H9 (cell line): ENCODE measurements around the gene FADS2. TPM values are rescaled to one million over a fixed set of nuclear protein-coding genes. Genes with fewer than 3 reads are reported as not detected.

Source experiments
- DNase-seq: peaks from one replicate; pipeline ENCODE4 v3.0.0-alpha.2; 2017
- H2AFZ ChIP-seq: one replicate; pipeline ENCODE4 v1.6.1; 2013; ENCODE audit warnings: mild to moderate bottlenecking, low read length, control low read depth, moderate library complexity
- H2AK5ac ChIP-seq: 2 replicates; pipeline ENCODE4 v1.6.1; 2013; ENCODE audit warnings: low read length, control low read depth, mixed read lengths; ENCODE audit not compliant: insufficient read length
- H2BK120ac ChIP-seq: one replicate; pipeline ENCODE4 v1.6.1; 2013; ENCODE audit warnings: low read depth, mild to moderate bottlenecking, low read length, control low read depth, inconsistent platforms; ENCODE audit not compliant: poor library complexity, severe bottlenecking
- H2BK12ac ChIP-seq: 2 replicates; pipeline ENCODE4 v1.6.1; 2013; ENCODE audit warnings: low read length, control low read depth, mixed read lengths, low read depth; ENCODE audit not compliant: insufficient read length
- H2BK15ac ChIP-seq: 2 replicates; pipeline ENCODE4 v1.6.1; 2013; ENCODE audit warnings: low read depth, low read length, control low read depth
- H2BK20ac ChIP-seq: one replicate; pipeline ENCODE4 v1.6.1; 2013; ENCODE audit warnings: low read depth, mild to moderate bottlenecking, low read length, control low read depth, inconsistent platforms; ENCODE audit not compliant: poor library complexity, severe bottlenecking
- H2BK5ac ChIP-seq: 2 replicates; pipeline ENCODE4 v1.6.1; 2013; ENCODE audit warnings: low read length, control low read depth, mixed read lengths; ENCODE audit not compliant: insufficient read length
- H3K14ac ChIP-seq: 2 replicates; pipeline ENCODE4 v1.6.1; 2013; ENCODE audit warnings: low read length, control low read depth; ENCODE audit not compliant: insufficient read depth
- H3K18ac ChIP-seq: 2 replicates; pipeline ENCODE4 v1.6.1; 2013; ENCODE audit warnings: low read depth, mild to moderate bottlenecking, mixed read lengths, low read length, control low read depth; ENCODE audit not compliant: insufficient read length
- H3K23ac ChIP-seq: 2 replicates; pipeline ENCODE4 v1.6.1; 2013; ENCODE audit warnings: low read length, control low read depth, mixed read lengths, low read depth; ENCODE audit not compliant: insufficient read length
- H3K23me2 ChIP-seq: 2 replicates; pipeline ENCODE4 v1.6.1; 2013; ENCODE audit warnings: low read depth, mild to moderate bottlenecking, mixed read lengths, low read length, control low read depth; ENCODE audit not compliant: insufficient read length, poor library complexity, severe bottlenecking
- H3K27ac ChIP-seq: 2 replicates; pipeline ENCODE4 v1.5.1; 2013; ENCODE audit warnings: low read length, control low read depth, mixed read lengths, low read depth; ENCODE audit not compliant: insufficient read length
- H3K27me3 ChIP-seq: 2 replicates; pipeline ENCODE4 v1.6.1; 2013; ENCODE audit warnings: low read length, control low read depth, inconsistent platforms; ENCODE audit not compliant: insufficient read depth
- H3K4ac ChIP-seq: 2 replicates; pipeline ENCODE4 v1.6.1; 2013; ENCODE audit warnings: low read depth, mild to moderate bottlenecking, control low read depth, inconsistent platforms, low read length, moderate library complexity
- H3K4me1 ChIP-seq: 2 replicates; pipeline ENCODE4 v1.6.1; 2013; ENCODE audit warnings: low read length, control low read depth, inconsistent platforms; ENCODE audit not compliant: insufficient read depth
- H3K4me2 ChIP-seq: 2 replicates; pipeline ENCODE4 v1.6.1; 2013; ENCODE audit warnings: low read length, control low read depth, mixed read lengths; ENCODE audit not compliant: insufficient read length, insufficient read depth
- H3K56ac ChIP-seq: 2 replicates; pipeline ENCODE4 v1.6.1; 2013; ENCODE audit warnings: low read depth, mild to moderate bottlenecking, mixed read lengths, low read length, control low read depth; ENCODE audit not compliant: insufficient read length
- H3K79me1 ChIP-seq: 2 replicates; pipeline ENCODE4 v1.6.1; 2013; ENCODE audit warnings: low read depth, mild to moderate bottlenecking, moderate library complexity, low read length, control low read depth, inconsistent platforms; ENCODE audit not compliant: insufficient read depth, poor library complexity, severe bottlenecking
- H3K79me2 ChIP-seq: 2 replicates; pipeline ENCODE4 v1.6.1; 2013; ENCODE audit warnings: low read length, control low read depth, inconsistent platforms; ENCODE audit not compliant: insufficient read depth
- H3K9ac ChIP-seq: 2 replicates; pipeline ENCODE4 v1.6.1; 2013; ENCODE audit warnings: low read length, control low read depth, mixed read lengths; ENCODE audit not compliant: insufficient read length; ENCODE audit errors: extremely low read depth
- H3K9me3 ChIP-seq: one replicate; pipeline ENCODE4 v1.6.1; 2013; ENCODE audit warnings: low read depth, low read length, inconsistent platforms; ENCODE audit not compliant: control insufficient read depth
- H3T11ph ChIP-seq: one replicate; pipeline ENCODE4 v1.6.1; 2013; ENCODE audit warnings: mild to moderate bottlenecking, low read length, control low read depth, inconsistent platforms
- H4K20me1 ChIP-seq: one replicate; pipeline ENCODE4 v1.6.1; 2013; ENCODE audit not compliant: control insufficient read depth, insufficient read length, insufficient read depth
- H4K5ac ChIP-seq: 2 replicates; pipeline ENCODE4 v1.6.1; 2013; ENCODE audit warnings: low read depth, mild to moderate bottlenecking, mixed read lengths, low read length, control low read depth; ENCODE audit not compliant: insufficient read length
- H4K8ac ChIP-seq: replicated peaks from 2 replicates; pipeline ENCODE4 v1.6.1; 2013; ENCODE audit warnings: low read length, control low read depth, mixed read lengths, low read depth; ENCODE audit not compliant: insufficient read length
- H4K91ac ChIP-seq: 2 replicates; pipeline ENCODE4 v1.6.1; 2013; ENCODE audit warnings: low read depth, mild to moderate bottlenecking, moderate library complexity, mixed read lengths, low read length, control low read depth; ENCODE audit not compliant: insufficient read length
- H3K27ac Mint-ChIP-seq, 3 experiments: 2 replicates in 2 of 3; 3 replicates in 1 of 3; pipeline ENCODE4 v1.8.0; 2020 to 2021; ENCODE audit warnings: mixed read lengths in 3 of 3, mild to moderate bottlenecking in 1 of 3, moderate library complexity in 1 of 3
- H3K27me3 Mint-ChIP-seq: 2 replicates; pipeline ENCODE4 v1.8.0; 2021; ENCODE audit warnings: low read depth, mild to moderate bottlenecking, moderate library complexity, mixed read lengths
- H3K36me3 Mint-ChIP-seq, 3 experiments: 2 replicates in 2 of 3; 3 replicates in 1 of 3; pipeline ENCODE4 v1.8.0; 2020 to 2021; ENCODE audit warnings: low read depth in 3 of 3, mixed read lengths in 3 of 3; ENCODE audit not compliant: insufficient read depth in 1 of 3
- H3K4me1 Mint-ChIP-seq, 2 experiments: 2 replicates each; pipeline ENCODE4 v1.8.0; 2020; ENCODE audit warnings: mixed read lengths in 2 of 2
- H3K4me3 Mint-ChIP-seq, 2 experiments: 2 replicates in 1 of 2; 3 replicates in 1 of 2; pipeline ENCODE4 v1.8.0; 2020 to 2021; ENCODE audit warnings: mild to moderate bottlenecking in 2 of 2, mixed read lengths in 2 of 2, moderate library complexity in 1 of 2
- H3K9me3 Mint-ChIP-seq, 2 experiments: 2 replicates in 1 of 2; 3 replicates in 1 of 2; pipeline ENCODE4 v1.8.0; 2020; ENCODE audit warnings: mild to moderate bottlenecking in 2 of 2, mixed read lengths in 2 of 2, moderate library complexity in 1 of 2
- CTCF ChIP-seq: fragments of 200-600 bp; sonication (generic); conservative IDR thresholded peaks from 3 replicates; pipeline ENCODE4 v1.8.0; 2021; ENCODE audit warnings: antibody characterized with exemption, mild to moderate bottlenecking
- WGBS: extraction: QIAGEN DNeasy Blood & Tissue Kit; methylation state at CpG from one replicate; pipeline ENCODE4 v1.1.7; 2013; ENCODE audit warnings: missing lambda C conversion rate, low lambda C conversion rate, mixed read lengths; ENCODE audit not compliant: insufficient read length; ENCODE audit errors: extremely low coverage; 5-methylcytosine and 5-hydroxymethylcytosine counted together
- total RNA-seq: library from RNA; stranded (reverse); gene quantifications from 2 replicates; pipeline ENCODE4 v1.2.1, GENCODE V29; 2021

FADS2 gene
- total RNA-seq, 1 experiment from 2014 or later = 322 TPM

DNA sequence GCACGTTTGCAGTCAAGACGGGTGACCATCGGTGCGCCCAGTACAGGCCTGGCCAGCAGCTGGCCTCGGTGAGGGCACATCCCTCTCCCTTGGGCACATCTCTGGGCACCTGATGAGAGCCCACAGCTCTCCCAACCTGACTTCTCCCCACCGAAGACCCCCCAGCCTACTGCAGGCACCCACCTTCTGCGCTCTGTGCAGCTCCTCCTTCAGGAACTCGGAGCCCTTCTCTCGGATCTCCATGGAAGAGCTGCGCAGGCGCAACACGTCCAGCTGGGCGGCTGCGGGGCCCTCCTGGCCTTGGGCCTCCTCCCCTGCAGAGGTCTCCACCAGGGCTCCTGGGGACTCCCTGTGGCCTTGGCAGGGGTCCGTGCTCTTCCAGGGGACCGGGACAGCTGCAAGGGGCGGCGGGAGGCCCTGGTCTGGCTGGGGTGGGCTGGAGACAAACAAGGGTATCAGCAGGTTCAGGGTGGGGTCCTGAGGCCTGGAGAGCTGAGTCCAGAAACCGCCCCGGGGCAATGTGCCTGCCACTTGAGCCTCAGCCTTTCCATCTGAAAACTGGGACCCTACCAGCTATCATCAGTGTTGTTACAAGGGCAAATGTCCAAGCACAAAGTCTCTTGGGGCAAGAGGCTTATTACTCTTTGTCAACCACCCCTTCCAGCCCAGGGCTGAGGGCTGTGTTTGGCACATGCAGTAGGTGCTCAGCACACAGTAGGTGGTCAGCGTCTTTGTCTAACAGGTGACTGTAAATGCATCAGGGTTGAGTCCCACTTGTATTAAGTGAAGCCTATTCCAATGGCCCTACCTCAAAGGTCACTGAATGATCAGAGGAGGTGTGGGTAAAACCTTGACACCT, 80.0 kb downstream of the FADS2 start:
- no peak overlapping the region for H4K91ac ChIP-seq
- DNase-seq = no peak
- H3K79me2 ChIP-seq = no peaks in the 10 kb centered on the region
- WGBS = no CpG with 5 or more reads among the region's 21 CpGs
- no peak overlapping the region for H3K23ac ChIP-seq
- H3K56ac ChIP-seq = no peak overlapping the region
- Mint-ChIP-seq H3K4me3 (no peak overlapping the region), H3K9me3 (no peaks in the 10 kb centered on the region), H3K27me3 (peaks cover 6% of the 10 kb centered on the region), H3K27ac (peak overlapping the region in 2 of 3 experiments; percentile 67 to 94; a peak in 4 of 7 replicates), H3K36me3 (no peaks in the 10 kb centered on the region), H3K4me1 (peaks cover 12 to 38% of the 10 kb centered on the region in 2 experiments)
- no peak overlapping the region for H3K4me2 ChIP-seq
- no peak overlapping the region for H3K27ac ChIP-seq
- no peak overlapping the region for H3K18ac ChIP-seq
- no peak overlapping the region for H3T11ph ChIP-seq
- no peak overlapping the region for H2BK5ac ChIP-seq
- H2BK20ac ChIP-seq = no peak overlapping the region
- no peak overlapping the region for H3K9ac ChIP-seq
- H2BK15ac ChIP-seq = no peak overlapping the region
- no peak overlapping the region for H4K5ac ChIP-seq
- no peak overlapping the region for H2AFZ ChIP-seq
- H3K4me1 ChIP-seq = no peaks in the 10 kb centered on the region; the same call in 1 of the 2 replicates
- no peak overlapping the region for H3K14ac ChIP-seq
- H3K79me1 ChIP-seq = no peaks in the 10 kb centered on the region
- H3K27me3 ChIP-seq = no peaks in the 10 kb centered on the region
- no peak overlapping the region for H2BK120ac ChIP-seq
- no peaks in the 10 kb centered on the region for H4K20me1 ChIP-seq
- H3K23me2 ChIP-seq = no peaks in the 10 kb centered on the region
- H4K8ac ChIP-seq = no peak overlapping the region
- H2AK5ac ChIP-seq = no peak overlapping the region
- no peak for TF ChIP-seq CTCF
- H3K9me3 ChIP-seq = no peaks in the 10 kb centered on the region
- no peak overlapping the region for H3K4ac ChIP-seq
- H2BK12ac ChIP-seq = no peak overlapping the region
